NCI-H2227 treated with DMSO at 0.1 percent for 48 hours (cell line): Measurements from ENCODE around the gene LCN15.
"Not testable (repeated sequence)": the region's sequence is repeated elsewhere in the genome, so short reads cannot be mapped to it uniquely, and the experiment has no call there.

Source experiments
- DNase-seq: peaks from one replicate; lab custom pipeline; 2025; lab: John Stamatoyannopoulos, UW

LCN15 gene

DNA sequence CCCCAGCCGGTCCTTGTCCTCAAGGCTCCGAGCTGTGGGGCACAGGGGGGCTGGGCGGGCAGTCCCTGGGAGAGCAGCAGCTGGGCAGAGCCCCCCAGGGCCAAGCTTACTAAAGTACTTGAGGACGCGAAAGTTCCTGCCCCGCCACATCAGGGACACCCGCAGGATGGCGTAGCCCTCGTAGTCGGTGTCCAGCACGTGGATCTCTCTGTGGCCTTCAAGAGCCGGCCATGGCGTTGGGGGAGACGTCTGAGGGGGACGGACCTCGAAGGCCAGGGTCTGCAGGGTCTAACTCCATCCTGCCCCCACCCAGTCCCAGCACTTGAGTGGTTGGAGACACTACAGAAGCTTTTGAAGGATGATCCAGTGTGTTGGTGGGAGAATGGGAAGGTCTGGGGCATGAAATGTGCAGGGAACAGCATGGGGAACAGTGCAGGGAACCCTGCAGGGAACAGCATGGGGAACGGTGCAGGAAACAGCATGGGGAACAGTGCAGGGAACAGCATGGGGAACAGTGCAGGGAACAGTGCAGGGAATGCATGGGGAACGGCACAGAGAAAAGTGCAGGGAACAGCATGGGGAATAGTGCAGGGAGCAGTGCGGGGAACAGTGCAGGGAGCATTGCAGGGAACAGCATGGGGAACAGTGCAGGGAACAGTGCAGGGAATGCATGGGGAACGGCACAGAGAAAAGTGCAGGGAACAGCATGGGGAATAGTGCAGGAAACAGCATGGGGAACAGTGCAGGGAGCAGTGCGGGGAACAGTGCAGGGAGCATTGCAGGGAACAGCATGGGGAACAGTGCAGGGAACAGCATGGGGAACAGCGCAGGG, 8.8 kb downstream of the LCN15 start:
- not testable (repeated sequence) for DNase-seq

- no peak for DNase-seq
Observed at GRCh38 chr9:136754626-136755301, 9.6 kb downstream of the LCN15 start.

DNA sequence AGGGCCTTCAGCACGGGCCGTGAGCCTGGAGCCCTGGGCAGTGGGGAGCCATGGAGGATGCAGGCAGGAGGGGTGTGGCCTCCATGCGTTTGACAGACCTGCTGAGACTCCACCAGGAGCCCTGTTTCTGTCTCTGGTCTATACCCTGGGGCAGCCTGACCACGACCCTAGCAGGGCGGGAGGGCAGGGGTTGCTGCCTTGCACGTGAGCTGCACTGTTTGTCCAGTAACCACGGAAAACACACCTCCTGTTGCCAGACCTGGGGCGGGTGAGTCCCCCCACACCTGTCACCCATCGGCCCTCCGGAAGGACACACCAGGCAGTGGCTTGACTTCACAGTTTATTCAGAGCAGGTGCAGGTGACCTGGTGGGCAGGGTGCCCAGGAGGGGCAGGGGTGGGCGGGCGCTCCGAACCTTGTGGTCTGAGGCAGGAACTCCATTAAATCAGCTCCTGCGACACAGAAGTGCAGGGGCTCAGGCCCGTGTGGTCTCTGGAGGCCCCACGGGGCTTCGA, 10.2 kb downstream of the LCN15 start:
- no peak for DNase-seq

GRCh38 chr9:136753371-136754058, 10.8 kb downstream of the LCN15 start:
- no peak for DNase-seq

DNA sequence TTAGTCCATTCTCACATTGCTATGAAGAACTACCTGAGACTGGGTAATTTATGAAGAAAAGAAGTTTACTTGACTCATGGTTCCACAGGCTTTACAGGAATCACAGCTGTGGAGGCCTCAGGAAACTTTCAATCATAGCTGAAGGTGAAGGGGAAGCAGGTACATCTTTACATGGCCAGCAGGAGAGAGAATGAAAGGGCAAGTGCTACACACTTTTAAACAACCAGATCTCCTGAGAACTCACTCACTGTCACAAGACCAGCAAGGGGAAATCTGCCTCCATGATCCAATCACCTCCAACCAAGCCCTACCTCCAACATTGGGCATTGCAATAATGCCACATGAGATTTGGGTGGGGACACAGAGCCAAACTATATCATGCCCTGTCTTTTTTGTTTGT, 12.5 kb downstream of the LCN15 start:
- no peak for DNase-seq

GRCh38 chr9:136751244-136751643, 13.1 kb downstream of the LCN15 start:
- no peak for DNase-seq

DNA sequence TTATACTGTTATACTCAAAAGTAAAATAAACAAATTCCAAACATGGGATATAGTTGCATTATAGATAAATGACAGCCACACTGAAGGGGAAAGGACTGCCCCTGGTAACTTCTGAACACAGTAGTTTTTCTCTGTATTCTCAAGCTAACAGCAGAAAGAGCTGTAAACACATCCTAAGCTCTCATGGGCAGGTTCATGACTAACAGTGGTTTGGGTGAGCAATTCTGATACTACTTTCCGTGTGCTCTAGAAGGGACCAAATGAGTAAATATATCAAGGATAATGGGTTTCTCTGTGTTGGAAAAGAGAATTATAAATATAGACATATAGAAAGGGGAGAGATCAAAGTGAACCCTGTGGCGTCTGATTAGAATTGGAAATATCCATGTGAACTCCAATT, 13.8 kb downstream of the LCN15 start:
- no peak for DNase-seq

- no peak for DNase-seq
Observed at GRCh38 chr9:136748666-136749611, 15.4 kb downstream of the LCN15 start.

GRCh38 chr9:136748201-136748600, 16.1 kb downstream of the LCN15 start, which contains the start of gene LCN6:
TSS of gene LCN6 (minus strand) at chr9:136748525. CDS start at chr9:136748483, 42 bp downstream.
- DNase-seq, result no peak

DNA sequence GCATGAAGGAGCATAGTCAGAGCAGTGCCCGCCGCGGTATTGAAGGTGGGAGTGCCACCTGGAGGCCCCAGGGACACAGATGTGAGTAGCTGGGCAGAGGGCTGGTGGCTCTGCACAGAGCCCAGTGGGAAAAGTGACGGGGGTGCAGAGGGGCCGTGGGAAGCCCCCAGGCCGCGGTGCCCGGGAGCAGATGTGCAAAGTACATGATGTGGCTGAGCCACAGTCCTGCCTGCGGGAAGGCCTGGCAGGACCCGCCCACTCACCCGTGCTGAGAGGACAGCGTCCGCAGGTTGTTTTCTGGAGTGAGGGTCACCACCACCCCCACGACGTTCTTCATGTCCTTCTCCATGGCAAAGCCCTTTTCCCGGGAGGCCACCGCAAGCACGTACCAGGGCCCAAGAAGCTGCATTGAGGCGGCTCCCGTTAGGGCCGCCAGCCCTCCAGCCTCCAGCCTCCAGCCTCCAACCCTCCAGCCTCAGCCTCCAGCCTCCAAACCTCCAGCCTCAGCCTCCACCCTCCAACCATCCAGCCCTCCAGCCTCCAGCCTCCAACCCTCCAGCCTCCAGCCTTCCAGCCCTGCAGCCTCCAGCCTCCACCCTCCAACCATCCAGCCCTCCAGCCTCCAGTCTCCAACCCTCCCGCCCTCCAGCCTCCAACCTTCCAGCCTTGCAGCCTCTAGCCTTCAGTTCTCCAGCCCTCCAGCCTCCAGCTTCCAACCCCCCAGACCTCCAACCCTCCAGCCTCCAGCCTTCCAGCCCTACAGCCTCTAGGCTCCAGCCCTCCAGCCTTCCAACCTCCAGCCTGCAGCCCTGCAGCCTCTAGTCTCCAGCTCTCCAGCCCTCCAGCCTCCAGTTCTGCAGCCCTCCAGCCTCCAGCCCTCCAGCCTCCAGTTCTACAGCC, 16.9 kb downstream of the LCN15 start:
- DNase-seq, result no peak

DNA sequence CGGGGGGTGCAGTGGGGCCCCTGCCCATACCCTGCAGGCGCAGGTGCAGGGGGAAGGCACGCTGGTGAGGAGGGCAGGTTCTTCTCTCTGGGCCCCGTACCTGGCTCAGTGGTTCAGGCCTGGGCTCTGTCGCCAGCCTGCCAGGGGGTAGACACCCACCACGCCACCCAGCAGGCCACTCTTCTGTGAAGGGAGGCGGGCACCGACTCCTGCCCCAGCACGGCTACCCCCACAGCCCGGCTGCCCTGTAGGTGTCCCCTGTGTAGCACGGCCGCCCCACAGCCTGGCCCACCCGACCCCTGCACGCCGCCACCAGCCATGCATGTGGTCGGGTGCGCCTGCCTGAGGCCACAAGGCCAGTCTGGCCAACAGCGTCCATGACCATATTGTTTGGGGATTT, 17.7 kb downstream of the LCN15 start:
- no peak for DNase-seq

GRCh38 chr9:136746155-136746490, 18.2 kb downstream of the LCN15 start:
- DNase-seq, result no peak

- DNase-seq, result no peak
Observed at GRCh38 chr9:136745389-136746154, 18.7 kb downstream of the LCN15 start.

DNA sequence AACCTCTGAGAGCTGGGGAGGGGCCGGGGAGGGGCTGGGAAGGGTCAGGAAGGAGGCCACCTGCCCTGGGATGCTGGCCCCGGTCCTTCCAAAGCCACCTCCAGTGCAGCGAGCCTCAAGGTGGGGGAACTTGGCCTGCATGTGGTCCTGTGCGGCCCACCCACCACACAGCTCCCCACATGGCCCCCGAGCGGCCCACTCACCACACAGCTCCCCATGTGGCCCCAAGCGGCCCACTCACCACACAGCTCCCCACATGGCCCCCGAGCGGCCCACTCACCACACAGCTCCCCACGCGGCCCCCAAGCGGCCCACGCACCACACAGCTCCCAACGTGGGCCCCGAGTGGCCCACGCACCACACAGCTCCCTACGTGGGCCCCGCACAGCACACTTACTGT, 19.5 kb downstream of the LCN15 start:
- no peak for DNase-seq

DNA sequence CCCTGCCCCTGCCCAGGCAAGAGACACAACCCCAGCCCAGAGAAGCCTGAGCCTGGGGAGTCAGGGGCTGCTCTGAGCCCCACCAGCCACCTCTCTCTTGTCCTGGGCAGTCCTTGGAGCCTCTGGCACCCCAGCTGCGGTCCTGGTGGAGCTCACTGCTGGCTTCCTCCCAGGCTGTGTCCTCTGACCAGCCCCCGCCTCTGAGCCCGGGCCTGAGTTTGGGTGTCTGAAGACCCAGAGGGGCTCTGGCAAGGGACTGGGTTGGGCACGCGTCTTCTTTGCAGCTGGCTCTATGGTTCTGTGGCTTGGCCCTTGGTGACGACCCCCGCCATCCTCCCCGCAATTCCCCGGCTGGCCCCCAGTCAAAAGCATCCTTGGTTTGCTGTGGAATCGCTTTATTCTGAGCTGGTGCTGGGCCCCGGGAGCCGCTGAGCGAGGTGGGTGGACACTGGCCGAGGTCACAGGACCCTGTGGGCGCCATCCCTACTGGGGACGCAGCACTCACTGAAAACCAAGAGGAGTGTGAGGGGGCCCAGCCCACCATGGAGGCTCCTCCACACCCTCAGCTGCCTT, 20.6 kb downstream of the LCN15 start:
- no peak for DNase-seq

DNA sequence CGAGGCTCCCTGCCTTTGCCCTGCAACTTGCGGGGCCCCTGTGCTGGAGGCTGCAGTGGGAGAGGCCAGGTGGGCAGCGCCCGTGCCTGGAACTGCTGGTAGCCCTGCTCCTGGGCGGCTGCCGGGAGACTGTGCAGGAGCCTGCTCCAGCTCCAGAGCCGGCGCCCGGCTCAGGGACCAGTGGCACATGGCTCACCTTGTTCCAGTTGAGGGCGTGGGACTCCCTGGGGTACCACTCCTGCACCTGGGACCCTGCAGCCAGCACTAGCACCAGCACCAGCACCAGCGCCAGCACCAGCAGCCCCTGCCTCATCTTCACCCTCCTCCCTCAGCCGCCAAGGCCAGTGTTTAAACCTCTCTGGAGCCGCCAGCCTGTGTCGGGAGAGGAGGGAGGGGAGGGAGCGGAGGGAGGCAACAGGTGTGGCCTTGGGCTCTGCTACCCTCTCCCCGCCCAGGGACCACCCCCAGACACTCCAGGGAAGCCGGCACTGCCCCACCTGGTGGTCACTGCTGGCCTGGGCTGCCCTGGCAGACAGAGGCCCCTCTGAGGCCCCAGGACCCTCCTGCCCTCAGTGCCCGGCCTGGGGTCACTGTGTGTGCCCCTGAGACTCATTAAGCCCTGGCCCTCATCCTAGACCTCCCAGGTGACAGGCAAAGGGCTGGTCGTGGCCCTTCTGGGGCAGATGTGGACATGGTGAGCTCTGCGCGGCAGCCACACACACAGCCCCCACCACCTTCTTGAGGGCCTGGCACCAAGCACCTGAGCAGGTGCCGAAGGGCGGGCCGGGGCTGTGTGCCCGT, 21.5 kb downstream of the LCN15 start, which contains the start of gene LCN10:
Gene LCN10 (minus strand): TSS at position 350 of the 801 bp plus-strand sequence. CDS start 37 bp downstream, at position 313.
- no peak for DNase-seq

DNA sequence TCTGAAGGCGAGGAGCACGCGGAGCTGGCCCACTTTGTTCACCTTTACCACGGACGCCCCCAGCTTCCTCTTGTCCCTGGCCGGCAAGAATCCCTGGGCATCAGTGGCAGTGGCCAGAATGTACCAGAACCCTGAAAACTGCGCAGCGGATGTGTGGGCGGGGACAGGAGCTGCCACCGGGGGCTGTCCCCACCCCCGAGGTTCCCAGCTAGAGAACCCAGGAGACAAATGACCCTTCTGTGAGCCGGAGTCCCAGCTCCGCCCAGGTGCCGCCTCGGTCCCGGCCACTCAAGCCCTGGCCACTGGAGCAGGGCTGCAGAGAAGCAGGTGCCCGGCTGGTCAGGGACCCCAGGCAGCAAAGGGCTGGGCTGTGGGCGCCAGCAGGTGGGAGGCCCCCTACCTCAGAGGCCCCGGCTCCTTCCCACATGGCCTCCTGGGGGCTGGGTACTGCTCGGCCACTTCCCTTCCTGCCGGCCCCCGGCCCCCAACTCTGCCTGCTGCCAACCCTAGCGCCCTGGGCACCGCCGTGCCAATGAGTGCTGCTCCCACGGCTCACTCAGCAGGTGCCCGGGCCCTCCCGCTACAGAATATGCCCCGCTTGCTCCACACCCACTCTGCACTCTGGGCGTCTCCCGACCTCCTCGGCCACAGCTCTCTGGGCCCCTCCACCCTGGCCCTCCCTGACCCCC, 22.3 kb downstream of the LCN15 start:
- no peak for DNase-seq
